ENCODE measurements around the gene GDF11. TPM values are rescaled to one million over a fixed set of nuclear protein-coding genes. Genes with fewer than 3 reads are reported as not detected.
A peak's percentile ranks its signal among the peaks of the same experiment; 100 is the strongest.

GDF11 gene
- total and polyA plus RNA-seq, 2 of the 4 experiments (the other 2 are of a cell fraction): 2.7 to 12.9 TPM

DNA sequence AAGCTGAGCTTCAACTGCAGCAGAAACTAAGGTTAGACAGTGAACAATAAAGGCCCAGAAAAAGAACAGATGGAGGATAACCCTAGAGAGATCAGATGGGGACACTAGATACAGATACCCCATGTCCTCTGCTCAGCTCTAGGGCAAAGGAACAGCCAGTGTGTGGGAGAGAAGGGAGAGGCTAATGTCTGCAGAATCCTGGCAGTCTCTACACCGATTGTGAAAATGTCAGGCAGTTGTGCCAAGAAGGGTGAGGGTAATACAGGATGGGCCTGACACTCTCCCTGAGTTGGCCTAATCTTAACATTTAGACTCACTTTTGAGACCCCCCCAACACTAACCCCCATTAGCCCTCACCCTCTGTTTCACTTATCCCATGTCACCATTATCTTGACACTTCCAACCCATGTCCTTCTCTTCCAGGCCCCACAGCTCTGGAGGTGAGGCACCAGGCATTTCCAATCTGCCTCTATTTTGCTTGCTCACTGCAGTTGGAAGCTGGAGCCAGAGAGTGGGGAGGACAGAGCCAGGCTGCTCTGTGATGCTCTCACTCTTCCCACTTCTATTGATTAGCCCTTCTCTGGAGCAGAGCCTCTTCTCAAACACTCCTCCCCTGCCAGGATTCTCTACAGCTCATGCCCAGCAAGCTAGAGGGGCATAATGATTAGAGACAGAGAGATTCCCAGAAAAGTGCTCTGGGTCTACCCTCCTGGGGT is 30.1 kb upstream of the GDF11 start (continued):
- no peak for TF ChIP-seq BHLHE40 (IDR thresholded peaks at IDR 0.05; ENCODE audit: low read depth, low read length)

- Histone ChIP-seq H2AK9ac (replicated peaks; ENCODE audit: low read depth, low read length, poor library complexity) (no peak overlapping the region), H3K9ac (ENCODE audit: low read depth, low read length) (no peak overlapping the region), H2BK15ac (ENCODE audit: low read depth, low read length) (no peak overlapping the region), H4K8ac (ENCODE audit: low read depth in 2 of 2, low read length in 2 of 2) (no peak overlapping the region; a peak in 1 of 4 replicates), H2BK5ac (ENCODE audit: low read depth, low read length, poor library complexity, severe bottlenecking) (no peak overlapping the region), H2BK20ac (ENCODE audit: low read depth, low read length) (no peak overlapping the region; the same call in 1 of the 2 replicates), H2BK120ac (ENCODE audit: low read depth, low read length) (peak overlapping the region; percentile 49; the same call in 1 of the 2 replicates), H3K9me1 (ENCODE audit: insufficient read depth, low read length) (peaks cover 20% of the 10 kb centered on the region), H3K14ac (replicated peaks; ENCODE audit: low read depth, low read length) (no peak overlapping the region), H2AFZ (replicated peaks; ENCODE audit: low read length, poor library complexity) (no peak overlapping the region), H4K20me1 (ENCODE audit: insufficient read depth, low read length) (no peaks in the 10 kb centered on the region), H3K18ac (ENCODE audit: low read depth, low read length) (no peak overlapping the region), H3K9me3 (ENCODE audit: control insufficient read depth, insufficient read depth, low read length) (no peaks in the 10 kb centered on the region), H3K4me2 (ENCODE audit: low read depth, low read length) (no peak overlapping the region; the same call in 1 of the 2 replicates), H4K5ac (ENCODE audit: low read depth, low read length) (no peak overlapping the region), H4K91ac (ENCODE audit: insufficient read depth, low read depth, low read length) (no peak overlapping the region), H3K27me3 (ENCODE audit: control insufficient read depth, insufficient read depth, low read length) (peaks cover 8% of the 10 kb centered on the region), H3K4ac (ENCODE audit: low read depth, low read length) (no peak overlapping the region), H2AK5ac (ENCODE audit: low read depth, low read length) (no peak overlapping the region), H3K27ac (ENCODE audit: insufficient read depth, low read length) (no peak overlapping the region), H3K56ac (ENCODE audit: extremely low read depth, insufficient read depth, low read length) (no peak overlapping the region), H3K4me1 (ENCODE audit: control insufficient read depth, insufficient read depth, low read length) (peaks cover 28% of the 10 kb centered on the region), H3K79me1 (ENCODE audit: low read depth in 1 of 2, low read length in 2 of 2) (peaks cover 14 to 36% of the 10 kb centered on the region in 2 experiments), H3K4me3 (ENCODE audit: insufficient read depth, low read depth, low read length) (no peak overlapping the region), H3K23ac (ENCODE audit: low read depth, low read length) (no peak overlapping the region), H3K36me3 (ENCODE audit: control insufficient read depth, insufficient read depth, low read length) (no peaks in the 10 kb centered on the region)
- dilution Hi-C loops (cut with HindIII; ENCODE audit: low sequenced_read_pairs, unreplicated experiment): no loop called here
- in situ Hi-C loops (cut with MboI; ENCODE audit: low sequenced_read_pairs): no loop called here
- no TSS peak for BruUV-seq (replicated peaks)
- ChIA-PET CTCF (no interaction called here), POLR2A (ENCODE audit: unreplicated experiment) (no interaction called here)
- ATAC-seq (ENCODE audit: low read depth) (peak; percentile 8), DNase-seq (peak; percentile 89)
- TF ChIP-seq SMC3 (IDR thresholded peaks at IDR 0.05; ENCODE audit: low read depth, low read length) (no peak), CEBPB (IDR thresholded peaks at IDR 0.05; ENCODE audit: low read depth, low read length) (peak; percentile 88), BHLHE40 (IDR thresholded peaks at IDR 0.05; ENCODE audit: low read depth, low read length) (peak; percentile 44; the same call in 1 of the 2 replicates), MAFK (IDR thresholded peaks at IDR 0.05; ENCODE audit: low read depth, low read length) (peak; percentile 16; the same call in 1 of the 2 replicates), POLR2A (IDR thresholded peaks at IDR 0.05; ENCODE audit: low read depth, low read length) (no peak), NFE2L2 (IDR thresholded peaks at IDR 0.05; ENCODE audit: low read depth, low read length) (no peak), MXI1 (IDR thresholded peaks at IDR 0.05; ENCODE audit: borderline replicate concordance, low read depth, low read length) (no peak), RFX5 (IDR thresholded peaks at IDR 0.05; ENCODE audit: low read depth, low read length) (no peak), FOS (IDR thresholded peaks at IDR 0.05; ENCODE audit: low read depth, low read length) (peak; percentile 72), MAZ (IDR thresholded peaks at IDR 0.05; ENCODE audit: borderline replicate concordance, low read depth, low read length) (no peak), RCOR1 (IDR thresholded peaks at IDR 0.05; ENCODE audit: insufficient replicate concordance, low read length) (no peak)
- intact Hi-C loops (cut with micrococcal nuclease): no loop called here
- WGBS, 2 experiments (ENCODE audit: extremely low coverage in 2 of 2, insufficient read length in 1 of 2): 86% methylated on average over 1 of the region's 2 CpGs; no CpG with 5 or more reads in 1 of the 2 experiments
Measured at GRCh38 chr12:55713721-55714120, 29.2 kb upstream of the GDF11 start.

Measured in IMR-90 (cell line).